Measurements from ENCODE around the gene SLC39A1. TPM values are rescaled to one million over a fixed set of nuclear protein-coding genes. Genes with fewer than 3 reads are reported as not detected.

SLC39A1 gene
- polyA plus RNA-seq, 1 of the 3 experiments (the other 2 are of a cell fraction) = 89.6 TPM

DNA sequence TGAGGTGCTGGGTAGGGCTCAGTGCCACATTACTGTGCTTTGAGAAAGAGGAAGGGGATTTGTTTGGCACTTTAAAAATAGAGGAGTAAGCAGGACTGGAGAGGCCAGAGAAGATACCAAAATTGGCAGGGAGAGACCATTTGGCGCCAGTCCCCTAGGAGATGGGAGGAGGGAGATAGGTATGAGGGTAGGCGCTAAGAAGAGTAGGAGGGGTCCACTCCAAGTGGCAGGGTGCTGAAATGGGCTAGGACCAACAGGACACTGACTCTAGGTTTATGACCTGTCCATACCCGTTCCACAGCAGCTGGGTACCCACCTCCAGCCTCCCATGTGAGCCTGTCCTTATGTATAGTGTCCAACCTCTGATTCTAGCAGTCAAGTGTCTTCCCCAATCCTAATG, 3.9 kb downstream of the SLC39A1 start:
- 95% methylated on average over 2 of the region's 3 CpGs for WGBS (ENCODE audit: low lambda C conversion rate)
- peaks cover 19% of the 10 kb centered on the region for H3F3A ChIP-seq (replicated peaks; ENCODE audit: insufficient read depth)
- peak overlapping the region in 1 of 2 experiments; percentile 77; a peak in 2 of 4 replicates for H3K27ac ChIP-seq (ENCODE audit: low read depth in 2 of 2, low read length in 1 of 2)
- no peaks in the 10 kb centered on the region for H3K9me2 ChIP-seq
- H3K4me3 ChIP-seq (ENCODE audit: low read depth in 2 of 2, low read length in 1 of 2) = no peak overlapping the region
- H4K20me1 ChIP-seq (ENCODE audit: insufficient read depth) = peaks cover 33% of the 10 kb centered on the region
- no peaks in the 10 kb centered on the region for H3K27me3 ChIP-seq (ENCODE audit: insufficient read depth)
- ChIA-PET POLR2A (interaction anchor here (0.8 to 4.4 kb wide), 2 partner anchors 8 to 18 kb away, joined by 3 to 32 read pairs; partner anchors contain the start of genes CREB3L4 and JTB), CTCF (interaction anchor here (5.9 to 8.6 kb wide), 2 partner anchors 13 to 27 kb away, joined by 50 to 51 read pairs; partner anchors contain the start of genes DENND4B and RAB13)
- no peaks in the 10 kb centered on the region for H3K9me3 ChIP-seq
- peaks cover 12 to 20% of the 10 kb centered on the region in 2 experiments for H3K36me3 ChIP-seq (replicated peaks in 1 of 2; ENCODE audit: control insufficient read depth in 1 of 2, insufficient read depth in 2 of 2, low read length in 1 of 2)
- no peak for DNase-seq
- TF ChIP-seq, protein P1, sequence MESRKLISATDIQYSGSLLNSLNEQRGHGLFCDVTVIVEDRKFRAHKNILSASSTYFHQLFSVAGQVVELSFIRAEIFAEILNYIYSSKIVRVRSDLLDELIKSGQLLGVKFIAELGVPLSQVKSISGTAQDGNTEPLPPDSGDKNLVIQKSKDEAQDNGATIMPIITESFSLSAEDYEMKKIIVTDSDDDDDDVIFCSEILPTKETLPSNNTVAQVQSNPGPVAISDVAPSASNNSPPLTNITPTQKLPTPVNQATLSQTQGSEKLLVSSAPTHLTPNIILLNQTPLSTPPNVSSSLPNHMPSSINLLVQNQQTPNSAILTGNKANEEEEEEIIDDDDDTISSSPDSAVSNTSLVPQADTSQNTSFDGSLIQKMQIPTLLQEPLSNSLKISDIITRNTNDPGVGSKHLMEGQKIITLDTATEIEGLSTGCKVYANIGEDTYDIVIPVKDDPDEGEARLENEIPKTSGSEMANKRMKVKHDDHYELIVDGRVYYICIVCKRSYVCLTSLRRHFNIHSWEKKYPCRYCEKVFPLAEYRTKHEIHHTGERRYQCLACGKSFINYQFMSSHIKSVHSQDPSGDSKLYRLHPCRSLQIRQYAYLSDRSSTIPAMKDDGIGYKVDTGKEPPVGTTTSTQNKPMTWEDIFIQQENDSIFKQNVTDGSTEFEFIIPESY (IDR thresholded peaks at IDR 0.05; ENCODE audit: borderline replicate concordance, low read depth) = no peak
- TF ChIP-seq TAF1 (IDR thresholded peaks at IDR 0.05; ENCODE audit: borderline replicate concordance, low read depth, low read length) (no peak), FOXM1 (IDR thresholded peaks at IDR 0.05; ENCODE audit: low read depth) (no peak), GATA2 (CRISPR knock-in tag; IDR thresholded peaks at IDR 0.05) (no peak), RCOR1 (IDR thresholded peaks at IDR 0.05; ENCODE audit: low read length) (no peak), MXI1 (IDR thresholded peaks at IDR 0.05; ENCODE audit: low read depth, low read length) (no peak)
- TF ChIP-seq, protein P2, sequence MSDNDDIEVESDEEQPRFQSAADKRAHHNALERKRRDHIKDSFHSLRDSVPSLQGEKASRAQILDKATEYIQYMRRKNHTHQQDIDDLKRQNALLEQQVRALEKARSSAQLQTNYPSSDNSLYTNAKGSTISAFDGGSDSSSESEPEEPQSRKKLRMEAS (IDR thresholded peaks at IDR 0.05; ENCODE audit: low read depth) = no peak
- peaks cover 69% of the 10 kb centered on the region for H3K79me2 ChIP-seq (ENCODE audit: insufficient read depth)
- no peak overlapping the region for H2AFZ ChIP-seq (ENCODE audit: low read depth)
- no peak overlapping the region for H3K9ac ChIP-seq
- H3K4me2 ChIP-seq = no peak overlapping the region
- H3K4me1 ChIP-seq (ENCODE audit: control insufficient read depth in 1 of 2, insufficient read depth in 2 of 2, low read depth in 1 of 2, low read length in 1 of 2) = peaks cover 5 to 56% of the 10 kb centered on the region in 2 experiments; a peak in 3 of 4 replicates

DNA sequence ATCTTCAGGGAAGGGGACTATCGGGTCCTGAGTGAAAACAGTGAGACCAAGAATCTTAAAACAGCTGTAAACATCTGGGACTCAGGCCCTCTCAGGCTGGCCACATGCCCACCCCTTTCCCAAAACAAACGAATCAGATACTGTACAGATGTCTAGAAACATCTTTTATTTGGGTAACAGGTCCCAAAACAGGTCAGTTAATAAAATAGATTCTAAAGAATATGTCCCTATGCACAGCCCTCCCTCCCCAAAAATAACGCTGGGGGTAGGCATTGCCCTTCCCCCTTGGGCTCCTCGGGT, 4.4 kb downstream of the SLC39A1 start:
- Histone ChIP-seq H4K20me1 (ENCODE audit: insufficient read depth) (peaks cover 38% of the 10 kb centered on the region), H3K4me2 (peak overlapping the region; percentile 38; the same call in 1 of the 2 replicates), H3F3A (replicated peaks; ENCODE audit: insufficient read depth) (peaks cover 15% of the 10 kb centered on the region), H3K9me2 (no peaks in the 10 kb centered on the region), H3K9me3 (no peaks in the 10 kb centered on the region), H3K9ac (no peak overlapping the region), H3K4me3 (ENCODE audit: low read depth in 2 of 2, low read length in 1 of 2) (no peak overlapping the region; a peak in 1 of 4 replicates), H3K79me2 (ENCODE audit: insufficient read depth) (peaks cover 69% of the 10 kb centered on the region), H3K27me3 (ENCODE audit: insufficient read depth) (no peaks in the 10 kb centered on the region), H3K36me3 (replicated peaks in 1 of 2; ENCODE audit: control insufficient read depth in 1 of 2, insufficient read depth in 2 of 2, low read length in 1 of 2) (peaks cover 12 to 26% of the 10 kb centered on the region in 2 experiments), H2AFZ (ENCODE audit: low read depth) (no peak overlapping the region), H3K4me1 (ENCODE audit: control insufficient read depth in 1 of 2, insufficient read depth in 2 of 2, low read depth in 1 of 2, low read length in 1 of 2) (peaks cover 5 to 55% of the 10 kb centered on the region in 2 experiments; a peak in 3 of 4 replicates), H3K27ac (ENCODE audit: low read depth in 2 of 2, low read length in 1 of 2) (peak overlapping the region; percentile 25 to 77; a peak in 3 of 4 replicates)
- ChIA-PET CTCF (interaction anchor here (0.9 to 8.6 kb wide), 3 partner anchors 8 to 27 kb away, joined by 5 to 51 read pairs (median 50); partner anchors contain the start of genes DENND4B and RAB13), POLR2A (interaction anchor here (0.8 to 4.4 kb wide), 7 partner anchors 8 to 93 kb away, joined by 3 to 32 read pairs (median 4); partner anchors contain the start of genes CREB3L4, DENND4B, GATAD2B and JTB)
- 33% methylated on average over 4 of the region's 4 CpGs for WGBS (ENCODE audit: low lambda C conversion rate)
- no peak for DNase-seq
- no peak for TF ChIP-seq TEAD4 (IDR thresholded peaks at IDR 0.05; ENCODE audit: borderline replicate concordance, insufficient read depth)
- TF ChIP-seq JUND (IDR thresholded peaks at IDR 0.05) = no peak
- TF ChIP-seq FOXM1 (IDR thresholded peaks at IDR 0.05; ENCODE audit: low read depth) = no peak
- TF ChIP-seq SMC3 (IDR thresholded peaks at IDR 0.05; ENCODE audit: low read depth, low read length) = no peak
- TF ChIP-seq GABPA (IDR thresholded peaks at IDR 0.05; ENCODE audit: low read depth) = no peak
- TF ChIP-seq, protein P3, sequence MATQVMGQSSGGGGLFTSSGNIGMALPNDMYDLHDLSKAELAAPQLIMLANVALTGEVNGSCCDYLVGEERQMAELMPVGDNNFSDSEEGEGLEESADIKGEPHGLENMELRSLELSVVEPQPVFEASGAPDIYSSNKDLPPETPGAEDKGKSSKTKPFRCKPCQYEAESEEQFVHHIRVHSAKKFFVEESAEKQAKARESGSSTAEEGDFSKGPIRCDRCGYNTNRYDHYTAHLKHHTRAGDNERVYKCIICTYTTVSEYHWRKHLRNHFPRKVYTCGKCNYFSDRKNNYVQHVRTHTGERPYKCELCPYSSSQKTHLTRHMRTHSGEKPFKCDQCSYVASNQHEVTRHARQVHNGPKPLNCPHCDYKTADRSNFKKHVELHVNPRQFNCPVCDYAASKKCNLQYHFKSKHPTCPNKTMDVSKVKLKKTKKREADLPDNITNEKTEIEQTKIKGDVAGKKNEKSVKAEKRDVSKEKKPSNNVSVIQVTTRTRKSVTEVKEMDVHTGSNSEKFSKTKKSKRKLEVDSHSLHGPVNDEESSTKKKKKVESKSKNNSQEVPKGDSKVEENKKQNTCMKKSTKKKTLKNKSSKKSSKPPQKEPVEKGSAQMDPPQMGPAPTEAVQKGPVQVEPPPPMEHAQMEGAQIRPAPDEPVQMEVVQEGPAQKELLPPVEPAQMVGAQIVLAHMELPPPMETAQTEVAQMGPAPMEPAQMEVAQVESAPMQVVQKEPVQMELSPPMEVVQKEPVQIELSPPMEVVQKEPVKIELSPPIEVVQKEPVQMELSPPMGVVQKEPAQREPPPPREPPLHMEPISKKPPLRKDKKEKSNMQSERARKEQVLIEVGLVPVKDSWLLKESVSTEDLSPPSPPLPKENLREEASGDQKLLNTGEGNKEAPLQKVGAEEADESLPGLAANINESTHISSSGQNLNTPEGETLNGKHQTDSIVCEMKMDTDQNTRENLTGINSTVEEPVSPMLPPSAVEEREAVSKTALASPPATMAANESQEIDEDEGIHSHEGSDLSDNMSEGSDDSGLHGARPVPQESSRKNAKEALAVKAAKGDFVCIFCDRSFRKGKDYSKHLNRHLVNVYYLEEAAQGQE (IDR thresholded peaks at IDR 0.05; ENCODE audit: low read depth, low read length) = no peak
- TF ChIP-seq POLR2AphosphoS5 (IDR thresholded peaks at IDR 0.05; ENCODE audit: low read depth, low read length) = no peak
- TF ChIP-seq GATA2 (CRISPR knock-in tag; IDR thresholded peaks at IDR 0.05) = no peak
- TF ChIP-seq, protein P4, sequence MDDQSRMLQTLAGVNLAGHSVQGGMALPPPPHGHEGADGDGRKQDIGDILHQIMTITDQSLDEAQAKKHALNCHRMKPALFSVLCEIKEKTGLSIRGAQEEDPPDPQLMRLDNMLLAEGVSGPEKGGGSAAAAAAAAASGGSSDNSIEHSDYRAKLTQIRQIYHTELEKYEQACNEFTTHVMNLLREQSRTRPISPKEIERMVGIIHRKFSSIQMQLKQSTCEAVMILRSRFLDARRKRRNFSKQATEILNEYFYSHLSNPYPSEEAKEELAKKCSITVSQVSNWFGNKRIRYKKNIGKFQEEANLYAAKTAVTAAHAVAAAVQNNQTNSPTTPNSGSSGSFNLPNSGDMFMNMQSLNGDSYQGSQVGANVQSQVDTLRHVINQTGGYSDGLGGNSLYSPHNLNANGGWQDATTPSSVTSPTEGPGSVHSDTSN (IDR thresholded peaks at IDR 0.05) = no peak
- TF ChIP-seq, protein P5, sequence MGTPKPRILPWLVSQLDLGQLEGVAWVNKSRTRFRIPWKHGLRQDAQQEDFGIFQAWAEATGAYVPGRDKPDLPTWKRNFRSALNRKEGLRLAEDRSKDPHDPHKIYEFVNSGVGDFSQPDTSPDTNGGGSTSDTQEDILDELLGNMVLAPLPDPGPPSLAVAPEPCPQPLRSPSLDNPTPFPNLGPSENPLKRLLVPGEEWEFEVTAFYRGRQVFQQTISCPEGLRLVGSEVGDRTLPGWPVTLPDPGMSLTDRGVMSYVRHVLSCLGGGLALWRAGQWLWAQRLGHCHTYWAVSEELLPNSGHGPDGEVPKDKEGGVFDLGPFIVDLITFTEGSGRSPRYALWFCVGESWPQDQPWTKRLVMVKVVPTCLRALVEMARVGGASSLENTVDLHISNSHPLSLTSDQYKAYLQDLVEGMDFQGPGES (IDR thresholded peaks at IDR 0.05; ENCODE audit: low read depth, low read length) = no peak
- TF ChIP-seq ELF1 (IDR thresholded peaks at IDR 0.05) = no peak
- no peak for TF ChIP-seq YY1 (IDR thresholded peaks at IDR 0.05; ENCODE audit: low read depth)
- TF ChIP-seq FOXJ3 (CRISPR knock-in tag; IDR thresholded peaks at IDR 0.05) = no peak

Measured in SK-N-SH (cell line).